OCI-LY3 (cell line): ENCODE measurements around the gene ATP2B3.

Experiments used
- EZH2phosphoT487 ChIP-seq: fragments of 200-600 bp; shearing (Covaris generic); IDR thresholded peaks from 2 replicates; pipeline ENCODE4 v1.6.1; 2018; ENCODE audit warnings: antibody characterized with exemption, mixed run types, low read depth
- TF ChIP-seq, protein P1 (sequence below): fragments of 200-600, 300-600 bp; sonication (generic); IDR thresholded peaks from 2 replicates; pipeline ENCODE4 v1.5.1; 2014; ENCODE audit warnings: antibody characterized with exemption, low read length, low read depth

DNA sequence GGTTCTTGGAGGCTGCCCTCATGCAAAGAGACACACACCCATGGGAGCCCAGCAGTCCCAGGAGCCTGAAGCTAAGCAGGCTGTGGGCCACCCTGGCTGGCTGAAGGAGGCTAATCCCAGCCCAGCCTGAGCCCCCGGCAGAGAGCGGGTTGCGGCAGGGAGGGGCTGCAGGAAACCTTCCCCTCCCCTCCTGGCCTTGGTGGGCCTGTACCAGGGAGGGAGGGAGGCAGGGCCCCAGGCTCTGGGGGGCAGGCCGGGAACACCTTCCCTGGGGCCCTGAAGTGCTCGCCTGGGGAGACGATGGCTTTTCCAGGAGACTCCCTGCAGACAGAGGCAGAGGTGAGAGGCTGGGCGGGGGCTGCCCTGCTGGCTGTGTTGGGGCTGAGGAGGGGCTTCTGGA is 19.0 kb upstream of the ATP2B3 start:
- TF ChIP-seq, protein P1, sequence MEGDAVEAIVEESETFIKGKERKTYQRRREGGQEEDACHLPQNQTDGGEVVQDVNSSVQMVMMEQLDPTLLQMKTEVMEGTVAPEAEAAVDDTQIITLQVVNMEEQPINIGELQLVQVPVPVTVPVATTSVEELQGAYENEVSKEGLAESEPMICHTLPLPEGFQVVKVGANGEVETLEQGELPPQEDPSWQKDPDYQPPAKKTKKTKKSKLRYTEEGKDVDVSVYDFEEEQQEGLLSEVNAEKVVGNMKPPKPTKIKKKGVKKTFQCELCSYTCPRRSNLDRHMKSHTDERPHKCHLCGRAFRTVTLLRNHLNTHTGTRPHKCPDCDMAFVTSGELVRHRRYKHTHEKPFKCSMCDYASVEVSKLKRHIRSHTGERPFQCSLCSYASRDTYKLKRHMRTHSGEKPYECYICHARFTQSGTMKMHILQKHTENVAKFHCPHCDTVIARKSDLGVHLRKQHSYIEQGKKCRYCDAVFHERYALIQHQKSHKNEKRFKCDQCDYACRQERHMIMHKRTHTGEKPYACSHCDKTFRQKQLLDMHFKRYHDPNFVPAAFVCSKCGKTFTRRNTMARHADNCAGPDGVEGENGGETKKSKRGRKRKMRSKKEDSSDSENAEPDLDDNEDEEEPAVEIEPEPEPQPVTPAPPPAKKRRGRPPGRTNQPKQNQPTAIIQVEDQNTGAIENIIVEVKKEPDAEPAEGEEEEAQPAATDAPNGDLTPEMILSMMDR = no peak
- no peak for TF ChIP-seq EZH2phosphoT487
